Hematopoietic multipotent progenitor cell treated with erythropoietin and hydrocortisone succinate and interleukin-3 and kit ligand, for 17 days (in vitro differentiated cells): Measurements from ENCODE around the gene TXNL1.

Experiments
- DNase-seq: peaks from one replicate; pipeline ENCODE4 v3.0.0-alpha.2; 2015; ENCODE audit warnings: low spot score

TXNL1 gene

DNA sequence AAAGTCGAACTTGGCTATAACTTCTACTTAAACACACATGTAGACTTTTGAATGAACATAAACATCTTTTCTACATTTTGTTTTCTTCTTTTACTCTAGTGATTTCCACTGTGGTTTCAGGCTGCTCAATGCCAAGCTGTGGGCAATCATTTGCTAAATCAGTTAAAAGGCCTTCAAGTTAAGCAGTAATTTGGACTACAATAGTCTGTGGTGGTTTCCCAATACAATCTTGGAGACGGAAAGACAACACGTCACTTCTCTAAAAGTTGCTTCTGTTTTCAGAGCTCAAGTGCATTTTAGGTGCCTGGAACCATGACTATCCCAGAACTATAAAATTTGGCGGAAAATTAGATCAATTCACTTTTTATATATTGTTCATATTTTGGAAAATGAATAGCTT is 69.4 kb downstream of the TXNL1 start:
- no peak for DNase-seq

DNA sequence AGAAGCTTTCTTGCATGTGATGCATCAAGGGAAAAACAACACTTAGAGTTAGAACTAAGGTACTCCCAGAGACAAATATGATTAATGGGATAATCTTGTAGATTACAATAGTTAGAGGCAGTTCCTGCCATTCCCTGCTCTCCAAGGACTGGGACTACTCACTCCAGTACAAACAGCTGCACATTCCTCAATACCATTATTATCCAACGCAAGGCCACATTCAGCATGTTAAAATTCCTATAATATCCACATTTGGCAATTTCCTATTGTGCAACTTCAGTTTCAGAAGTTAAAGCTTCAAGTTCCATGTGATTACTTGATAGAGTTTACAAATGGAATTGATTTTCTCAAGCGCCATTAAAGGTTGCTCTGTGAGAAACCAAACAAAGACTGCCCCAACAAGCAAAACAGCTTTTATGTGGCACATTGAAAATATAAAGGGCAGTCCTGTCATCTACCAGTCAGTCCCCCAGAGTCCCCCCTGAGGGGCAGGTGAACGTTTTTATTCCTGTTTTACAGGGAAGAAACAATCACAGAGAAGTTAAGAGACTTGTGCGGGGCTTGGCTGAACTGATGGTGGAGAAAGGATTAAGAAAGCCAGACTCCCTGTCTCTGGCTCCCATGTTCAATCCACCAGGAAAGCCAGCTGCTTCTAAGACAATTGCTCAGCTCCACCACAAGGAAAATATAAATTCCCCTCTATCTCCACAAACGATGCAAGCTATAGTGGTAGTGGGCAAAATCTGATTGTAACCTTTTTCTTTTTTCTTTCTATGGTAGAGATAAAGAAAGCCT is 72.6 kb downstream of the TXNL1 start:
- no peak for DNase-seq

DNA sequence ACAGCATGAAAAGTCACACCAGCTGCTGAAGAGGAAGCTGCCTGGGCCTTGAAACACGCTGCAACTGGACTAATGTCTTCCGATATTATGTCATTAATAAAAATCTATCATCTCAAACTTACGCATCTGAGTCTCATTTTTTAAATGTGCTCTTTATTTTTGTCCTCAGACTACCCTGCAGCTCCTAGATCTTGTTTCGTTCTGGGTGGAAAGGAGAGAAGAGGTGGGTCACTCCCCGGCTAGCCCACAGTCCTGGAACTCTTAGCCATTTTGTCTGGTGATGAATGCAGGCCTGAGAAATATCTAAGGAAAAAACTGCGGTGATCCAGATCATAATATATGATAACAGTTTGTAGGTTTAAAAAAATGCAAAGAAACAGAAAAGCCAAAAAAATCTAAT is 73.3 kb downstream of the TXNL1 start:
- DNase-seq: no peak

DNA sequence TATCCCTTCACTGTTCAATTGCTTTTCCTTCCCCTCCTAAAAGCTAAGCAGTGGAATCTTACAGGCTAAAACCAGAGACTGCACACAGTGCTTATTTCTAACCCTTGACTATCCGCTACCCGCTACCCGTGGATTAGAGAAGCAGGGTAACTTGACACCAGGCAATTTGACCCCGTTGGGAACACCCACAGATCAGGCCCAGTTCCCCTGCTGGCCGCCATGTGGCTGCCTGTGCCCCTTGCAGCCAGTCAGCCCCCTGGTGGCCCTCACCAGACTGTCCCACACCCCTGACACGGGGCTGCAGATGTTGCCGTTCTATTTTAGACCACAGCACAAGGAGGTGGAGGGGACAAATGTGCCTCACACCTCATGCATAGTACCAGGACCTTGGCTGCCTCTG is 74.8 kb downstream of the TXNL1 start:
- no peak for DNase-seq

DNA sequence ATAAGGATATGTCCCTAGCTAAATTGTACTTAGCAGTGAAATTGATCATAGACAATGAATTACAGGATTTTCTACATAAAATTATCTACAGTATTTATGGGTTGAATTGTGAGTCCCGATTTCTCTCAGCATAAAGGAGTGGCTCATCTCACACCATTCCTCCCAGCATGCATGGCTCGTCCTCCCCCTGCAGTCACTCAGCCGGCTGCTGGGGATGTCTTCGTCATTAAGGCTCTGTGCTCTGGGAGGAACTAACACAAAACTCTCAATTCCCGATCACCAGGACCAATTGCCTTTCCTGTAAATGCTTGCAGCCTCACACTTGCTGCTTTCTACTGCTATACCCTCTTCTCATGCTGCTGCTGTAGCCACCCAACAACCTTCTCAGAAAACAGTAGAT is 75.9 kb downstream of the TXNL1 start:
- DNase-seq: no peak

DNA sequence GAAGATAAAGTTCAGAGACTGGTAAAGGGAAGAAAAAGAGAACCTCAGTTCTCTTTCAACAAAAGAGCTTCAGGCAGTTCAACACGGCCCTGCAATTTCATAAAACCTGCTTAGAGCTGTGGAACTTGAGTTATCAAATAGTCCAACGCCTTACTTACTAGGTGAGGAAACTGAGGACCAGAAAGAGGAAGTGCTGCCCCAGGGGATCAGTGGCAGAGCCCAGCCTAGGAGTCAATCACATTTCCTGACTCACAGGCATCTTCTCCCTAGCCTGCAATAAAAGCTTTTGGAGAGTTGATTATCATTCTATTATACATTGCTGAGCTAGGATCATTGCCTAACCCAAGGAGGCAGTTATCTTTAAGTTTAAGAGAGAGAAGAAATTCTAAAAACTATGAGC is 77.4 kb downstream of the TXNL1 start:
- DNase-seq: no peak

DNA sequence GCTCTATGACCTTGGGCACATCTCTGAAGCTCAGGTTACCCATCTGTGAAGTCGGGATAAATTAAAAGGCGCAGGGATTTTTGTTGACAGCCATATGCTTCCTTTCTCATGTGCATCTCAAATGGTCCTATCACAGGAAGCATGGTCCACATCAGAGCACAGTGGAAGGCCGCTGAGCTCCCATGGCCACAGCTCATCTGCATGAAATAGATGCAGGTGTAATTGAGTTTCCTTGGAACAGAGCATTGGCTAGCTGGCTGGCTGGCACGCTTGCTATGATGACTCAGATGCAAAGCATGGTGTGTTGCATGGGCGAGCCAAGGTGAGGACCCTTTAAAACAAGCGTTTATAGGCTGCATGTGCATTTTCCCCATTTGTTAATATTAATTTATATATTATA is 79.3 kb downstream of the TXNL1 start:
- DNase-seq: no peak

DNA sequence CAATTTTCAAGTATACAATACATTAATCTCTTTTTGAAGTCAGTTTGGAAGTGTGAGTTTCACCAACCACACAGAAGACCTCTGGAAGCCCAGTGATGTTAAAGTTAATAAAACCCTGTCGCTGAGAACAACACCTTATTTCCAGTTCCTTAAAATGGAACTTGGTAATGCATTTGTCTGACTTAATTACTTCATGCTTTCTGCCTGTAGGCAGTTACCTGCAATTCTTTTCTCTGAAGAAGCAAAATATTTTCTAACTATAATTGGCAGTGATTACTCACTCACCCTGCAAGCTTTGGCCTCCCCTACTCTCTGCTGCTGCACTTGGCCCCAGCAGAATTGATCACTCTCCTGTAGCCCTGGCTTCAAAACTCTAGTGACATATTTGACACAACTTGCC is 81.5 kb downstream of the TXNL1 start:
- DNase-seq: no peak

DNA sequence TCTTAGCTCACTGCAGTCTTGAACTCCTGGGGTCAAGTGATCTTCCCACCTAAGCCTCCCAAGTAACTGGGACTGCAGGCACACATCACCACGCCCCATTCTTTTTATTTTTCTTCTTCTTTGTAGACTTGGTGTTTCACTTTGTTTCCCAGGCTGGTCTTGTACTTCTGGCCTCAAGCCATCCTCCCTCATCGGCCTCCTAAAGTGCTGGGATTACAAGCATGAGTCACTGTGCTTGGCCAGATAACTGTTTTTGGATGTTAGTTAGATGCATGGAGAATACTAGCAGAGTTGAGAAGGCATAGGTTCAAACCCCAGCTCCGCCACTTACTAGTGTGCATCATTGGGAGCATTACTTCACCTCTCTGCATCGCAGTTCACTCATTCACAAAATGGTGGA is 88.3 kb downstream of the TXNL1 start:
- no peak for DNase-seq
